ENCODE results near the gene ZNF275. TPM values are rescaled to one million over a fixed set of nuclear protein-coding genes. Genes with fewer than 3 reads are reported as not detected.
A peak's percentile ranks its signal among the peaks of the same experiment; 100 is the strongest.
"Not testable (repeated sequence)": the region's sequence is repeated elsewhere in the genome, so short reads cannot be mapped to it uniquely, and the experiment has no call there.

ZNF275 gene, protein sequence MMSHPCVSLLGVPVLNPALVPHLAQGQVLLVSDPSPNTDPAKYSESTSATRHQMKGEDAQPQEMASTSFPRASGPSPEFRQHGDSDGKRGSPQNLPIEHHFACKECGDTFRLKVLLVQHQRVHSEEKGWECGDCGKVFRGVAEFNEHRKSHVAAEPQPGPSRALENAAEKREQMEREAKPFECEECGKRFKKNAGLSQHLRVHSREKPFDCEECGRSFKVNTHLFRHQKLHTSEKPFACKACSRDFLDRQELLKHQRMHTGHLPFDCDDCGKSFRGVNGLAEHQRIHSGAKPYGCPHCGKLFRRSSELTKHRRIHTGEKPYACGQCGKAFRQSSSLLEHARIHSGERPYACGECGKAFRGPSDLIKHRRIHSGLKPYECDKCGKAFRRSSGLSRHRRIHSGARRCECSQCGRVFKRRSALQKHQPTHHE
- total RNA-seq, result 10 to 100 TPM; 12.0 to 12.4 TPM
- 14.0 to 22.0 reads per million in 2 donors for total RNA-seq

DNA sequence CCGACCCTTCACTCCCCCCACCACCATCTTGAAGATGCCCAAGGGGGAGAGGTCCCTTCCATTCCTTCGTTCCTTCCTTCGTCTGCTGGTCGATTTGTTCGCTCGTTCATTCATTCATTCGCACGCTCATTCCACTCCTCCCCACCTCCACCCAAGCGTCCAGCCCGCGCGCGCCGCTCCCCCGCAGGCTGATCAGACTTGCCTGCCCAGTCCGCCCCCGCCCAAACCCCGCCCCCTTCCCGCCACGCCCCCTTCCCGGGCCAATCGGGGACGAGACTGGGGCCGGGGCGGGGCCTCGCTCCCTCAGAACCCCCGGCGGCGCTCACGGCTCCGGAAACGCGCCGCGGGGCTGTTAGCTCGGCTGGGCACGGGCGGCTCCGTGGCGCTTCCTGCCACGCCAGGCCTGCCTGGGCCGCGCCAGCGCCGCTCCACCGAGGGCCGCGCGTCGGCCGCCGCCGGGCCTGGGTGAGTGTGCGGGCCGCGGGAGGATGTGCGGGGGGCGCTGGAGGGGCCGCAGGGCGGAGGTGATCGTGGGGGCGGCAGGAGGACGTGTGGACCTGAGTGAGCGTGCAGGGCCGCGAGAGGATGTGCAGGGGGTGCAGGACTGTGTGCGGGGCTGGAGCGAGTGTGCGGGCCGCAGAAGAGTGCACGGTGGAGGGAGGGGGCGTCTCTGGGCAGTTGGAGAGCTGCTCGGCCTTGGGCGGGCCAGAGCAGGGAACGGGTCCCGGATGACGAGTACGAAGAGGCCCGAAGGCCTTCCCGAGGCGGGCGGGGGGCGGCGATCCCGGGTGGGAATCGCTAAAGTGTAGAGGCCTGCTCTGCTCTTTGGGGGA lies at the start of gene ZNF275:
Gene ZNF275 (plus strand): TSS at position 333 of the 833 bp plus-strand sequence. CDS start 2,527 bp downstream, outside the sequence.
- DNase-seq (peak; percentile 72 to 78 (median 77)), ATAC-seq (peak; percentile 98)
- peaks cover under 1% of the 10 kb centered on the region for H3K27me3 Mint-ChIP-seq
- peaks cover 18% of the 10 kb centered on the region for H3K4me1 Mint-ChIP-seq
- peak within 1 kb of the TSS; percentile 63 for H3K27ac Mint-ChIP-seq
- H3K9me3 ChIP-seq (ENCODE audit: control insufficient read depth, low read length, poor library complexity, severe bottlenecking), result no peaks in the 10 kb centered on the region
- H3K4me3 Mint-ChIP-seq, result peak within 1 kb of the TSS; percentile 84
- no peaks in the 10 kb centered on the region for H3K36me3 Mint-ChIP-seq (ENCODE audit: low read depth)

DNA sequence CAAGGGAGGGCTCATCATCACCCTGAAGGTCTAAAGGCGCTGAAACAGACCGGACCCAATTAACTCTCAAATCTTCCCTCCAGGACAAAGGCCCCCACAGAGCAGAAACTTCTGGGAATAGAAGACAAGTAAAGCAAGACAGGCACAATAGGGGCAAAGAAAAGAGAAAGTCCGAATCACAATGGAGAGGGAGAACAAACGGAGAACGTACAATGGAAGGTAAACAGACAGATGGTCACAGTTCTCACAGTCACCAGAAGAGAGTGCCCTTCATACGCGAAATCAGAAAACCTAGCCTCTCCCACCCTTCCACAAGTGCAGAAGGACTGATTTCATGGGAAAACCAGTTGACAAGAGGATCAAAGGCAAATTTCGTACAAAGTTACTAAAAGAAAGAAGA lies 48.3 kb upstream of the ZNF275 start:
- DNase-seq; H3K27ac Mint-ChIP-seq; H3K27me3 Mint-ChIP-seq; H3K4me3 Mint-ChIP-seq; H3K36me3 Mint-ChIP-seq (ENCODE audit: low read depth); ATAC-seq; H3K9me3 ChIP-seq (ENCODE audit: control insufficient read depth, low read length, poor library complexity, severe bottlenecking); H3K4me1 Mint-ChIP-seq: not testable (repeated sequence)

DNA sequence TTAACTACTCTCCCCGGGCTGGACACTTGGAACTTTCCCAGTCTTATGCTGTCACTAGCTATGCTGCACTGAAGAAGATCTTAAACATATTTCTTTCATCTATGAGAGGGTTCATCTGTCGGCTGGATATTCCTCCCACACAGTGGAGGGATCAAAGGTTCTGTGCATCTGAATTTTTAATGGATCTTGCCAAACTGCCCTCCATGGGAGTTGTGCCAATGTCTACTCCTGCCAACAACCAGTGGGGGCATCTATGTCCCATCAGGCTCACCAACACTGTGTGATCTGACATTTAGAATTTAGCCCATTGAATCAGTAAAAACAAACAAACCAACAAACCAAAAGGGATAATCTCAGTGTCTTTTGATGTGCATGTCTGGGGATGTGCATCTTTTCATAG lies 45.1 kb upstream of the ZNF275 start:
- not testable (repeated sequence) for H3K4me3 Mint-ChIP-seq; H3K27ac Mint-ChIP-seq; ATAC-seq; H3K4me1 Mint-ChIP-seq; H3K36me3 Mint-ChIP-seq (ENCODE audit: low read depth); H3K9me3 ChIP-seq (ENCODE audit: control insufficient read depth, low read length, poor library complexity, severe bottlenecking); H3K27me3 Mint-ChIP-seq; DNase-seq

DNA sequence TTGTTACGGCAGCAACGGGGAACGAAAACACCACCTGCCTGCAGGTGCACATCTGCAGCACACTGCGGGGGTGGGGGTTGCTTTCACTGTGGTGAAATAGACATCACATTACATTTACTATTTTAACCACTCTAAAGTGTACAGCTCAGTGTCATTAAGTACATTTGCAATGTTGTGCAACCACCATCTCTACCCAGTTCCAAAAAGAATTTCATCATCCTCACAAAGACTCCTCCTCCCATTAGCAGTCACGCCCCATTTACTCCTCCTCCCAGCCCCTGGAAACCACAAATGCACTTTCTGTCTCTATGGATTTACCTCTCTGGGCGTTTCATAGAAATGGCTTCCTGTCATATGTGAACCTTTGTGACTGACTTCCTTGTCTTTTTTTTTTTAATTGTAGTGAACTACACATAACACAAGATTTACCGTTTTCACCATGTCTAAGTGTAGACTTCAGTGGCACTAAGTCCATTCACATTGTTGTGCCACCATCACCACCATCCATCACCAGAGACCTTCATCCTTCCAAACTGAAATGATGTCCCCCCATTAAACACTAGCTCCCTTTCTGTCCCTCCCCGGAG lies 40.4 kb upstream of the ZNF275 start:
- ATAC-seq, result peak; percentile 45
- not testable (repeated sequence) for H3K36me3 Mint-ChIP-seq (ENCODE audit: low read depth); H3K4me3 Mint-ChIP-seq; H3K9me3 ChIP-seq (ENCODE audit: control insufficient read depth, low read length, poor library complexity, severe bottlenecking); H3K4me1 Mint-ChIP-seq; H3K27me3 Mint-ChIP-seq; DNase-seq; H3K27ac Mint-ChIP-seq

DNA sequence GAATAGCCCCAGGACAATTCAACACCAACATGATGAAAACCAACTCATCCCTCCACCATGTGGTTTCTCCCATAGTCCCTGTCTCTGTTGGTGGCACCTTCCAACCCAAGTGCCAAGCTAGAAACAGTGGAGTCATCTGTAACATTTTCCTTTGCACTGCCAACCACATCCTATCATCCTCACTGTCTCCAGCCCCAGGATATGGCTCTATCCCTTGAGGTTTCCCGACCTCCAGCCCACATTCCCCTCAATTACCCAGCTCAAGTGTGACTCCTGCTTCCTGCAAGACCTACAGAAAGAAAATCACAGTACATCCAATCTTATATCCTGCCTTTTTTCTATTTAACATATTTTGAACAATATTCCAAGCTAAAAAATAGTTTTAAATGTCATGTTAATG lies 36.6 kb upstream of the ZNF275 start:
- Mint-ChIP-seq H3K4me3 (no peak overlapping the region), H3K27ac (no peak overlapping the region)
- no peak for ATAC-seq

DNA sequence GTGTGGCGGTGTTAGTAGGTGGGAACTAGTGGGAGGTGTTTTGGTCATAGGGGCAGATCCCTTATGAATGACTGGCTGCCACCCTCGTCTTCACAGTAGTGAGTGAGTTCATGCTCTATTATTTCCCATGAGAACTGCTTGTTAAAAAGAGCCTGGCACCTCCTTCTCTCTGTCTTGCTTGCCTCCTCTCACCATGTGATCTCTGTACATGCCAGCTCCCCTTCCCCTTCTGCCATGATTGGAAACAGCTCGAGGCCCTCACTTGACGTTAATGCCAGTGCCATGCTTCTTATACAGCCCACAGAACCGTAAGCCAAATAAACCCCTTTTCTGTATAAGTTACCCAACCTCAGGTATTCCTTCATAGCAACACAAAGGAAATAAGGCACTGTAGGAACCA lies 34.1 kb upstream of the ZNF275 start:
- Mint-ChIP-seq H3K36me3 (ENCODE audit: low read depth) (no peaks in the 10 kb centered on the region), H3K4me3 (no peak overlapping the region), H3K27me3 (peaks cover 25% of the 10 kb centered on the region), H3K4me1 (peaks cover 4% of the 10 kb centered on the region), H3K27ac (no peak overlapping the region)
- no peak for ATAC-seq
- DNase-seq, result no peak
- H3K9me3 ChIP-seq (ENCODE audit: control insufficient read depth, low read length, poor library complexity, severe bottlenecking), result no peaks in the 10 kb centered on the region

More for the DNA sequence above, 36.6 kb upstream of the ZNF275 start:
- Mint-ChIP-seq H3K36me3 (ENCODE audit: low read depth) (no peaks in the 10 kb centered on the region), H3K27me3 (peaks cover 6% of the 10 kb centered on the region), H3K4me1 (peaks cover 7% of the 10 kb centered on the region)
- H3K9me3 ChIP-seq (ENCODE audit: control insufficient read depth, low read length, poor library complexity, severe bottlenecking), result no peaks in the 10 kb centered on the region
- no peak for DNase-seq

DNA sequence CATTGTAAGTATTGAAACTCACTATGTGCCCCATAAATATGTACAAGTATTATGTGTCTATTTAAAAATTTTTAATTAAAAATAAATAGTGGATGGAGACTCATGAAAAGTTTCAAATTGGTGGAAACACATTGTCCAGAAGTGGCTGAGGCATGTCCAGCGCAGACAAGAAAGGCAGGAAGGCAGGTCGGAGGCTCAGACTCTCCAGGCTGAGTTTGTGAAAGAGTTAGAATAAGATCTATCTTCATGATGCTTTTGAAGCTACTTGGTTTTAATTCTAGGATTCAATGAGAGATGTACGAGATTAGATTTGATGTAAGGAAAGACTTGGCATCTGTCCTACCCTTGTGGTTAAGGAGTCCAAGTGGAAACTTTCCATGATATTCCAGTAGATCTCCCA lies 32.2 kb upstream of the ZNF275 start:
- peaks cover 4% of the 10 kb centered on the region for H3K4me1 Mint-ChIP-seq
- no peak overlapping the region for H3K27ac Mint-ChIP-seq
- no peaks in the 10 kb centered on the region for H3K36me3 Mint-ChIP-seq (ENCODE audit: low read depth)
- no peak overlapping the region for H3K4me3 Mint-ChIP-seq
- peaks cover 25% of the 10 kb centered on the region for H3K27me3 Mint-ChIP-seq
- H3K9me3 ChIP-seq (ENCODE audit: control insufficient read depth, low read length, poor library complexity, severe bottlenecking), result no peaks in the 10 kb centered on the region
- no peak for ATAC-seq
- no peak for DNase-seq

DNA sequence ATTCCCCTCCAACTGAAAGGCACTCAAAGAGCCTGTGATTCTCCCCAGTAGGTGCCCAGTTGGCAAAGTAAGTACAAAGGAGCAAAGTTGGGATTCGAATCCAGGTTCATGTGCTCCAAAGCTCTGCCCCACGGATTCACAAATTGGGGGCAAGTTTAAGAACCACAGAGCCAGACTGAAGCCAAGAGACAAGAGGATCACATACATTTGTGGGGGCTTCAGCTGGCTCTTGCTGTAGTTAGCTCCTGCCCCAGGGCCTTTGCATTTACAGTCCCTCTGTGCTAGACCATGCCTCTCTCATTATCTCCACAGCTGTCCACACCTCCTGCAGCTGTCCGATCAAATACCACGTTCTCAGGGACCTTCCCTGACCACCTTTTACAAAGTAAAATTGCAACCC lies 31.2 kb upstream of the ZNF275 start:
- Mint-ChIP-seq H3K4me3 (no peak overlapping the region), H3K36me3 (ENCODE audit: low read depth) (no peaks in the 10 kb centered on the region), H3K27me3 (peaks cover 20% of the 10 kb centered on the region), H3K27ac (no peak overlapping the region), H3K4me1 (peaks cover 4% of the 10 kb centered on the region)
- H3K9me3 ChIP-seq (ENCODE audit: control insufficient read depth, low read length, poor library complexity, severe bottlenecking), result no peaks in the 10 kb centered on the region
- DNase-seq (no peak), ATAC-seq (no peak)

DNA sequence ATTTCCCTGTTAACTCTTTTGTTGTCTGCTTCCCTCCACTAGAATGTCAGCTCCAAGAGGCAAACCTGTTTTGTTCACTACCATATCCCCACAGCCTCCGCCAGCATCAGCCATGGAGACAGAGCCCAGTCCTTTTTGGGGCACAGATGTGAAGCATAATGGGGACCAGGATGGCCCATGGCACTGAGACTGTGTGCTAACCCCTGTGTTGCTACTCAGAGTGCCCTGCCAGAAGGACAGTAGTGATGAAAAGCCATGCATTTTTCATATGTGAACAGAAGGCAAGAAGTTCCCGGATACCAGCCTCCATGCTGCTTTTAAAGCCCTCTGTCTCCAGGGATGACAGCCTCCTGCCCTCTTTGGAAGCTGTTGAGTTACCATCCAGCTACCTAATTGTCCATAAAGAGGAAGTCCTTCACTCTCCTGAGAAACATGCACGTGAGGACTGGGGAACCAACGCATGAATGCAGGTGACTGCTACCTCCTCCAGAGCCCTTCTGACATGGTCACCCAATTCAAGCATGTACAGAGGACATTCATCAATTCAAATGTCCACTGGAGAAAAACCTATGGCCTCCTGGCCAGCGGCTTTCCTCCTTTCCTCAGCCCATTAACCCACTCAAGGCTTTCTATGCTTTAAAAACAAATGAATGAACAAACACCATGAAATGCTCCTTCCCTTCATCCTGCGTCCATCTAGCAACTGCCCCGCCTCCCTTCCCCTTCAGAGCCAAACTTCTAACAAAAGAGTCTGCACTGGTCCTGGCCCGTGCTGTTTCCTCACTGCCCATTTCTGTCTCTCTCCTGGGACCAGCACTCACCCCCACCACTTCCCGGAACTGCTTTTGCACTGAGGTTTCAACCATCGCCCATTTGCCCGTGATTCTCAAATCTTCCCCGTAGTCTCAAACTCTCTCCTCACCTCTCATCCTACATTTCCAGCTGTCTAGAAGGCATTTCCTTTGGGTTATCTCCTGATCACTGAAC lies 30.4 kb upstream of the ZNF275 start:
- peaks cover 4% of the 10 kb centered on the region for H3K4me1 Mint-ChIP-seq
- H3K36me3 Mint-ChIP-seq (ENCODE audit: low read depth), result no peaks in the 10 kb centered on the region
- no peak overlapping the region for H3K4me3 Mint-ChIP-seq
- no peak for ATAC-seq
- H3K27me3 Mint-ChIP-seq, result peaks cover 20% of the 10 kb centered on the region
- no peaks in the 10 kb centered on the region for H3K9me3 ChIP-seq (ENCODE audit: control insufficient read depth, low read length, poor library complexity, severe bottlenecking)
- no peak overlapping the region for H3K27ac Mint-ChIP-seq
- DNase-seq, result no peak

DNA sequence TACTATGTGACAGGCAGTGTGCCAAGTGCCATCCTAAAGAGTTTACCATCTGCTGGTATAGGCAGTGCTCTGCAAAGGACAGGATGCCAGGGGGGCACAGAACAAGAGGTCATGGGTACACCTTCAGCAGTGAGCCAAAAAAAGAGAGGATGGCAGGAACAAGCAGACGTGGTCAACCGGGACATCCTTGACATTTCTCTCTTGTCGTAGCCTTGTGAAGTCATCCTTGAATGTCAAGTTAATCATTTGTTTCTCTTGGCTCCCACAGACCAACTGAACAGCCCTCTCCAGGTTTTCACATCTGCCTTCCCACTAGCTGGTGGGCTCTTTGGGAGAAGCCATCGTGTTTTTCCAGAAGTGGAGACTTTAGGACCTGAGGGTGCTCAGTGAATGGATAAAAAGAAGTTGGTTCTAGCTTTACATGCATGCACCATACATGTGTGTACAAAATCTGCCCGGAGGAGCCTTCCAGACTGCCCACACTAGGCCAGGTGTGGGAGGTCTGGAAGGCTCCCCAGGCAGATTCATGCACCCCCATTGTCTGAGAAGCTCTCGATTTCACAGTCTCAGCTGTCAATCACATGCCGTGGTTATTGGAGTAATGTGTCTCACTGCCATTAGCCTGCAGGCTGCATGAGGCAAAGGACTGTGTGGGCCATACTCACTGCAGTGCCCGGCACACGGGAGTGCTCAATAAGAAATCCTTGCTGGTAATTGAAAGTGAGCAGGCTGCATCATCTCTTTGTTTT lies 28.8 kb upstream of the ZNF275 start:
- DNase-seq, result no peak
- H3K9me3 ChIP-seq (ENCODE audit: control insufficient read depth, low read length, poor library complexity, severe bottlenecking), result no peaks in the 10 kb centered on the region
- no peak overlapping the region for H3K27ac Mint-ChIP-seq
- ATAC-seq, result no peak
- H3K27me3 Mint-ChIP-seq, result peaks cover 20% of the 10 kb centered on the region
- H3K36me3 Mint-ChIP-seq (ENCODE audit: low read depth), result no peaks in the 10 kb centered on the region
- H3K4me3 Mint-ChIP-seq, result no peak overlapping the region
- H3K4me1 Mint-ChIP-seq, result peaks cover 4% of the 10 kb centered on the region

DNA sequence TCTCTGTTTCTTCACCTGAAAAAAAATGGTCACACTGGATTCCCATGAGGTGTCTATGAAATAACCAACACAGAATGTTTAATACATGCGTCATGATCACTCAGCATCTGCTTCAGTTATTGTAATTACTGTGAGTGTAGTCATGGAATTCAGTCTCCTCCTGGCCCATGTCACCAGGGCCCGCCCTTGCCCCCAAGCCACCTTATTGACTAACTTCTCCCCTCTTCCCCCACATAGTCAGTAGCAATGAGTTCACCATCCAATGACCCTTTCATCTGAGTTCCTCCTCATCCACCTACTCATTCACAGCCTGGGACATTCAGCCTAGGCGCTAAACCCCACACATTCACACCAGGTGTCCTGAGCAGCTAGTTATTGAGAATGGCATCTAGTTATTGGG lies 28.0 kb upstream of the ZNF275 start:
- ATAC-seq (no peak), DNase-seq (no peak)
- peaks cover 4% of the 10 kb centered on the region for H3K4me1 Mint-ChIP-seq
- H3K27ac Mint-ChIP-seq, result no peak overlapping the region
- H3K4me3 Mint-ChIP-seq, result no peak overlapping the region
- H3K9me3 ChIP-seq (ENCODE audit: control insufficient read depth, low read length, poor library complexity, severe bottlenecking), result no peaks in the 10 kb centered on the region
- no peaks in the 10 kb centered on the region for H3K36me3 Mint-ChIP-seq (ENCODE audit: low read depth)
- peaks cover 20% of the 10 kb centered on the region for H3K27me3 Mint-ChIP-seq

Measured in T-helper 17 cell (primary cell).